AG04449 (cell line): ENCODE results near the gene UBE2G1.
A peak's percentile ranks its signal among the peaks of the same experiment; 100 is the strongest.

Source experiments
- CTCF ChIA-PET: fragments of 350-600 bp; formaldehyde crosslinking; extraction: SDS; loops from one replicate; lab custom pipeline; 2021; ENCODE audit warnings: antibody characterized with exemption; lab: Yijun Ruan, JAX
- POLR2A ChIA-PET: fragments of 400-600, 350-600 bp; formaldehyde crosslinking; extraction: SDS; loops from one replicate; lab custom pipeline; 2020; ENCODE audit warnings: antibody characterized with exemption, inconsistent platforms; lab: Yijun Ruan, JAX
- DNase-seq: peaks from one replicate; pipeline ENCODE4 v3.0.0-alpha.2; 2010; ENCODE audit warnings: low read depth, low spot score
- H3K4me3 ChIP-seq: 2 replicates; pipeline ENCODE4 v1.5.1; 2011; ENCODE audit warnings: low read depth, mild to moderate bottlenecking, control low read depth, low read length
- TF ChIP-seq, protein P1 (sequence below): IDR thresholded peaks from one replicate; pipeline ENCODE4 v1.5.1; 2011; ENCODE audit warnings: mild to moderate bottlenecking, moderate library complexity, low read length, control low read depth, inconsistent platforms; ENCODE audit not compliant: insufficient read depth; ENCODE audit errors: missing control alignments

UBE2G1 gene

GRCh38 chr17:4334776-4335584 is 31.5 kb downstream of the UBE2G1 start:
- TF ChIP-seq, protein P1, sequence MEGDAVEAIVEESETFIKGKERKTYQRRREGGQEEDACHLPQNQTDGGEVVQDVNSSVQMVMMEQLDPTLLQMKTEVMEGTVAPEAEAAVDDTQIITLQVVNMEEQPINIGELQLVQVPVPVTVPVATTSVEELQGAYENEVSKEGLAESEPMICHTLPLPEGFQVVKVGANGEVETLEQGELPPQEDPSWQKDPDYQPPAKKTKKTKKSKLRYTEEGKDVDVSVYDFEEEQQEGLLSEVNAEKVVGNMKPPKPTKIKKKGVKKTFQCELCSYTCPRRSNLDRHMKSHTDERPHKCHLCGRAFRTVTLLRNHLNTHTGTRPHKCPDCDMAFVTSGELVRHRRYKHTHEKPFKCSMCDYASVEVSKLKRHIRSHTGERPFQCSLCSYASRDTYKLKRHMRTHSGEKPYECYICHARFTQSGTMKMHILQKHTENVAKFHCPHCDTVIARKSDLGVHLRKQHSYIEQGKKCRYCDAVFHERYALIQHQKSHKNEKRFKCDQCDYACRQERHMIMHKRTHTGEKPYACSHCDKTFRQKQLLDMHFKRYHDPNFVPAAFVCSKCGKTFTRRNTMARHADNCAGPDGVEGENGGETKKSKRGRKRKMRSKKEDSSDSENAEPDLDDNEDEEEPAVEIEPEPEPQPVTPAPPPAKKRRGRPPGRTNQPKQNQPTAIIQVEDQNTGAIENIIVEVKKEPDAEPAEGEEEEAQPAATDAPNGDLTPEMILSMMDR = no peak
- POLR2A ChIA-PET = no interaction called here
- CTCF ChIA-PET = no interaction called here

DNA sequence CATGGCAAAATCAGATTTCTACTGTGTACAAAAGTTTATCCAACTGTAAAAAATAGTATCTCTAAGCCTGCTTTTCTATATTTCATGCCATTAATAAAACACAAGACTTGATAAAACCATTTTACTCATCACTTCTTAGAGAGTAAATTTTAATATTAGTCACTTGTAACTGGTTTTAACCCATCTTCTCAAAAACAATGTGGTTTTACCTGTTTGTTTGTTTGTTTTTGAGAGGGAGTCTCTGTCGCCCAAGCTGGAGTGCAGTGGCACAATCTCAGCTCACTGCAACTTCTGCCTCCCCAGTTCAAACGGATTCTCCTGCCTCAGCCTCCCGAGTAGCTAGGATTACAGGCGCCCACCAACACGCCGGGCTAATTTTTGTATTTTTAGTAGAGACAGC is 32.1 kb downstream of the UBE2G1 start:
- TF ChIP-seq, protein P1 = no peak
- no peak for DNase-seq
- CTCF ChIA-PET = no interaction called here
- POLR2A ChIA-PET = no interaction called here
- no peak overlapping the region for H3K4me3 ChIP-seq

More at GRCh38 chr17:4334776-4335584, 31.5 kb downstream of the UBE2G1 start:
- no peak overlapping the region for H3K4me3 ChIP-seq
- no peak for DNase-seq

- TF ChIP-seq, protein P1 = no peak
- ChIA-PET POLR2A (no interaction called here), CTCF (interaction anchor here (1.5 to 1.8 kb wide), 3 partner anchors 29 to 83 kb away, joined by 3 to 7 read pairs (median 4); no protein-coding TSS in a partner anchor)
- H3K4me3 ChIP-seq = no peak overlapping the region
- no peak for DNase-seq
Measured at GRCh38 chr17:4333041-4333440, 33.4 kb downstream of the UBE2G1 start.

DNA sequence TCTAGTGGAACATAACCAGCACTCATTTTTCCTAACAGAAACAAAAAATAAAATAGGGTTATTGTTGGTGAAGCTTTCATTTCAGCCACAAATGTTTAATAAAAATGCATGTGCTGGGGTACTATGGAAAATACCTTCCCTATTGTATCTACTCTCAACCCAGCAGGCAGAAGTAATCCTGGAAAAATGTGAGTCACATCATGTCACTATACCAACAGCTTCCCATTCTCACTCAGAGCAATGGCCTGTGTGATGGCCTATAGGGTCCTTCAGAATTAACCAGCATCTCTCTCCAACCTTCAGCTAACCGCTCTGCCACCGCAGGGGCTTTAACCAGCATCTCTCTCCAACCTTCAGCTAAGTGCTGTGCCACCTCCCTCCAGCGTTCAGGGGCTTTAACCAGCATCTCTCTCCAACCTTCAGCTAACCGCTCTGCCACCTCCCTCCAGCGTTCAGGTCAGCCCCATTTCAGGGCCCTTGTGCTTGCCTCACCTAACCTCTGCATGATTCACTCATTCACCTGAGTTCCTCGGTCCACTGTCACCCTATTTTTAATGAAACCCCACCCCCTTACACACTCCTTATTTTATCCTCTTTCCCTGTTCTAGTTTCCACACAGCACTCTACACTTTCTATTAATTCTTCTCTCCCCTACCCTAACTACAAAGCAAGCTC is 34.0 kb downstream of the UBE2G1 start:
- DNase-seq = no peak
- no peak overlapping the region for H3K4me3 ChIP-seq
- POLR2A ChIA-PET = no interaction called here
- TF ChIP-seq, protein P1 = no peak
- CTCF ChIA-PET = interaction anchor here (0.9 to 1.8 kb wide), 5 partner anchors 10 to 132 kb away, joined by 3 to 7 read pairs (median 3); no protein-coding TSS in a partner anchor

GRCh38 chr17:4331614-4332013 is 34.9 kb downstream of the UBE2G1 start:
- ChIA-PET CTCF (interaction anchor here (0.9 to 1.8 kb wide), 5 partner anchors 11 to 131 kb away, joined by 3 to 7 read pairs (median 3); no protein-coding TSS in a partner anchor), POLR2A (no interaction called here)
- TF ChIP-seq, protein P1 = no peak
- no peak for DNase-seq
- H3K4me3 ChIP-seq = no peak overlapping the region

GRCh38 chr17:4329838-4330237 is 36.6 kb downstream of the UBE2G1 start:
- peak; percentile 94 for DNase-seq

More at GRCh38 chr17:4329838-4330237, 36.6 kb downstream of the UBE2G1 start:
- TF ChIP-seq, protein P1 = no peak
- ChIA-PET POLR2A (interaction anchor here (0.6 to 1.1 kb wide), 2 partner anchors 36 to 100 kb away, joined by 3 to 4 read pairs; partner anchors contain the start of gene UBE2G1), CTCF (interaction anchor here (1.4 to 1.7 kb wide), 2 partner anchors 21 to 114 kb away, joined by 3 to 4 read pairs; no protein-coding TSS in a partner anchor)
- H3K4me3 ChIP-seq = no peak overlapping the region
